ENCODE data around the gene ZNF462.

- TF ChIP-seq CTCF (IDR thresholded peaks at IDR 0.05) (no peak), POLR2A (IDR thresholded peaks at IDR 0.05) (no peak), EP300 (IDR thresholded peaks at IDR 0.05) (no peak)
These were observed 183.7 kb downstream of the ZNF462 start for GRCh38 chr9:107046692-107047091.

Data from tibial nerve (tissue), 4 donors.